PC-3 (cell line): Measurements from ENCODE around the gene NOM1. TPM values are rescaled to one million over a fixed set of nuclear protein-coding genes. Genes with fewer than 3 reads are reported as not detected.

Experiments used
- ATAC-seq: fragments of 200-7000 bp; cut with Tn5 transposase; 2 replicates; pipeline ENCODE4 v1.9.1; 2020; ENCODE audit warnings: mild to moderate bottlenecking, moderate library complexity
- BruUV-seq: library from RNA; stranded (reverse); fragments of 400-500 nt; replicated peaks from 2 replicates; lab custom pipeline; 2021; lab: Mats Ljungman, UMichigan
- CTCF ChIA-PET: fragments of 300-600 bp; sonication (Branson Sonifier 250); formaldehyde crosslinking; loops from one replicate; lab custom pipeline; 2022; ENCODE audit warnings: antibody characterized with exemption; lab: Charles Lee
- POLR2A ChIA-PET: fragments of 300-600 bp; sonication (Branson Sonifier 250); formaldehyde crosslinking; loops from one replicate; lab custom pipeline; 2022; ENCODE audit warnings: antibody characterized with exemption; ENCODE audit not compliant: unreplicated experiment; lab: Charles Lee
- DNase-seq: peaks from one replicate; pipeline ENCODE4 v3.0.0-alpha.2; 2015
- H2AFZ ChIP-seq: fragments of 300-600 bp; sonication (generic); 2 replicates; pipeline ENCODE4 v1.6.0; 2016; ENCODE audit warnings: antibody characterized with exemption, low read length
- H3F3A ChIP-seq: fragments of 300-600 bp; sonication (generic); one replicate; pipeline ENCODE4 v1.6.0; 2017; ENCODE audit warnings: antibody characterized with exemption, low read length, control low read depth, mild to moderate bottlenecking; ENCODE audit not compliant: unreplicated experiment
- H3K27ac ChIP-seq: fragments of 300-600 bp; sonication (generic); 2 replicates; pipeline ENCODE4 v1.5.1; 2016; ENCODE audit warnings: mild to moderate bottlenecking, low read length
- H3K27me3 ChIP-seq: fragments of 300-600 bp; sonication (generic); 2 replicates; pipeline ENCODE4 v1.6.1; 2016; ENCODE audit warnings: low read length, mixed read lengths
- H3K36me3 ChIP-seq: fragments of 300-600 bp; sonication (generic); 2 replicates; pipeline ENCODE4 v1.6.1; 2016; ENCODE audit warnings: low read depth, mixed run types, low read length, mixed read lengths
- H3K4me1 ChIP-seq: fragments of 300-600 bp; sonication (generic); 2 replicates; pipeline ENCODE4 v1.5.1; 2016; ENCODE audit warnings: low read length; ENCODE audit not compliant: insufficient read depth
- H3K4me2 ChIP-seq: fragments of 300-600 bp; sonication (generic); 2 replicates; pipeline ENCODE4 v1.6.0; 2016; ENCODE audit warnings: low read length
- H3K4me3 ChIP-seq: fragments of 300-600 bp; sonication (generic); 2 replicates; pipeline ENCODE4 v1.5.1; 2016; ENCODE audit warnings: mild to moderate bottlenecking, low read length, mixed read lengths
- H3K79me2 ChIP-seq: fragments of 300-600 bp; sonication (generic); 2 replicates; pipeline ENCODE4 v1.6.1; 2017; ENCODE audit warnings: low read length, mixed read lengths
- H3K9ac ChIP-seq: fragments of 300-600 bp; sonication (generic); 2 replicates; pipeline ENCODE4 v1.6.0; 2016; ENCODE audit warnings: mild to moderate bottlenecking, low read length
- H3K9me2 ChIP-seq: fragments of 300-600 bp; sonication (generic); replicated peaks from 2 replicates; pipeline ENCODE4 v1.6.1; 2016; ENCODE audit warnings: mixed run types, low read length, mixed read lengths
- H3K9me3 ChIP-seq: fragments of 300-600 bp; sonication (generic); 2 replicates; pipeline ENCODE4 v1.6.1; 2016; ENCODE audit warnings: low read length, mixed read lengths
- H4K20me1 ChIP-seq: fragments of 300-600 bp; sonication (generic); 2 replicates; pipeline ENCODE4 v1.6.1; 2016; ENCODE audit warnings: low read length, mixed read lengths
- CTCF ChIP-seq: fragments of 300-600 bp; sonication (generic); conservative IDR thresholded peaks from 2 replicates; pipeline ENCODE4 v1.5.1; 2017; ENCODE audit warnings: antibody characterized with exemption, low read depth, mild to moderate bottlenecking, low read length
- EZH2 ChIP-seq: fragments of 300-600 bp; sonication (generic); IDR thresholded peaks from one replicate; pipeline ENCODE4 v1.6.1; 2017; ENCODE audit warnings: antibody characterized with exemption, mild to moderate bottlenecking, low read length; ENCODE audit not compliant: unreplicated experiment
- EZH2phosphoT487 ChIP-seq: fragments of 300-600 bp; sonication (generic); IDR thresholded peaks from 2 replicates; pipeline ENCODE4 v1.6.1; 2018; ENCODE audit warnings: mild to moderate bottlenecking, antibody characterized with exemption, low read length, borderline replicate concordance
- intact Hi-C: fragments of 100-400 bp; cut with micrococcal nuclease; formaldehyde crosslinking; loops from 2 replicates; pipeline ENCODE4 v1.9.0; 2023
- total RNA-seq: library from RNA; depleted of rRNA; stranded (reverse); fragments of >200 nt; gene quantifications from 2 replicates; pipeline ENCODE4 v1.2.3, GENCODE V29; 2014

The NOM1 gene
- total RNA-seq, 1 experiment from 2014 or later: 17.7 TPM

- Histone ChIP-seq H3K4me3 (no peak overlapping the region), H3K36me3 (peaks cover 48% of the 10 kb centered on the region), H3K27me3 (no peaks in the 10 kb centered on the region), H3K4me1 (peaks cover 14% of the 10 kb centered on the region), H3F3A (no peaks in the 10 kb centered on the region), H3K9ac (no peak overlapping the region), H3K9me3 (no peaks in the 10 kb centered on the region), H3K79me2 (peaks cover 79% of the 10 kb centered on the region), H3K9me2 (no peaks in the 10 kb centered on the region), H3K27ac (no peak overlapping the region), H3K4me2 (no peak overlapping the region), H2AFZ (no peak overlapping the region), H4K20me1 (peaks cover 51% of the 10 kb centered on the region)
- TF ChIP-seq CTCF: no peak
- no peak for TF ChIP-seq EZH2phosphoT487
- TF ChIP-seq EZH2: no peak
- CTCF ChIA-PET: no interaction called here
- no TSS peak for BruUV-seq
- POLR2A ChIA-PET: no interaction called here
- no peak for DNase-seq
- ATAC-seq: no peak
- intact Hi-C loops: loop anchor here (5.0 to 10.0 kb wide), 2 partner anchors 182 to 320 kb away; partner anchors contain the start of gene UBE3C
These were observed 5.4 kb downstream of the NOM1 start for GRCh38 chr7:156954941-156955340.

DNA sequence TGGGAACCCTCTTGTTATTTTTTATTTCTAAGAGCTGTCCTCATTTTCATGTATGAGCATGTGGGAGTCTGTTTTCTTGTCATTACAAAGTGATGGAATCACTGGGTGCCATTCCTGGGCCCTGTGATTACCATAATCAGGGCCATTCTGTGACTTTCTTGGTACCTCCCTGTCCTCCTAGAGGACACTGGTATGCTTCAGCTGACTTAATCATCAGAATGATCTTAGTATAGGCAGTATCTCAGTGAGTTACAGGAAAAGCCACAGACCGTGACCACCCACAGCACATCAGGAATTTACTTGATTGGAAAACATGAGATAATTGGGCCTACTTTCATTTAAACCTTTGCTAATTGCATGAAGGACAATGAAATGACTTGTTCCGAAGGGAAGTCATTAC, 7.2 kb downstream of the NOM1 start:
- H4K20me1 ChIP-seq: peaks cover 35% of the 10 kb centered on the region
- intact Hi-C loops: loop anchor here (10.0 kb wide), 1 partner anchor 318 kb away; no protein-coding TSS in a partner anchor
- no TSS peak for BruUV-seq
- no peaks in the 10 kb centered on the region for H3K27me3 ChIP-seq
- H3K9ac ChIP-seq: no peak overlapping the region
- H2AFZ ChIP-seq: no peak overlapping the region
- no peak for TF ChIP-seq EZH2phosphoT487
- ATAC-seq (no peak), DNase-seq (no peak)
- H3K36me3 ChIP-seq: peaks cover 54% of the 10 kb centered on the region
- H3K4me3 ChIP-seq: no peak overlapping the region
- no peaks in the 10 kb centered on the region for H3F3A ChIP-seq
- peaks cover 14% of the 10 kb centered on the region for H3K4me1 ChIP-seq
- H3K79me2 ChIP-seq: peaks cover 62% of the 10 kb centered on the region
- no peak overlapping the region for H3K27ac ChIP-seq
- POLR2A ChIA-PET: no interaction called here
- H3K9me3 ChIP-seq: no peaks in the 10 kb centered on the region
- H3K4me2 ChIP-seq: no peak overlapping the region
- H3K9me2 ChIP-seq: no peaks in the 10 kb centered on the region
- CTCF ChIA-PET: no interaction called here

- Histone ChIP-seq H3F3A (no peaks in the 10 kb centered on the region), H3K9me2 (no peaks in the 10 kb centered on the region), H3K4me2 (no peak overlapping the region), H4K20me1 (no peaks in the 10 kb centered on the region; the same call in 1 of the 2 replicates), H3K27ac (no peak overlapping the region), H3K4me1 (no peaks in the 10 kb centered on the region), H3K4me3 (no peak overlapping the region), H3K79me2 (peaks cover 10% of the 10 kb centered on the region; the same call in 1 of the 2 replicates), H3K9ac (no peak overlapping the region), H3K36me3 (peaks cover 52% of the 10 kb centered on the region), H2AFZ (no peak overlapping the region), H3K27me3 (no peaks in the 10 kb centered on the region), H3K9me3 (no peaks in the 10 kb centered on the region)
- DNase-seq: no peak
- intact Hi-C loops: no loop called here
- ChIA-PET CTCF (no interaction called here), POLR2A (no interaction called here)
- no TSS peak for BruUV-seq
- no peak for TF ChIP-seq EZH2phosphoT487
- TF ChIP-seq CTCF: no peak
- no peak for TF ChIP-seq EZH2
- no peak for ATAC-seq
These were observed 12.6 kb downstream of the NOM1 start for GRCh38 chr7:156962145-156962544.
